Subcutaneous adipose tissue (tissue), 4 donors: ENCODE data around the gene LGALS9. TPM values are rescaled to one million over a fixed set of nuclear protein-coding genes. Genes with fewer than 3 reads are reported as not detected.

ENCODE experiments used
- total RNA-seq, 4 donors: library from RNA; depleted of rRNA; stranded (reverse); fragments of >200 nt; gene quantifications; one replicate each; pipeline ENCODE4 v1.1.0, GENCODE V29; 2016
- TF ChIP-seq, protein P1 (sequence below): fragments of 450-650 bp; IDR thresholded peaks from one replicate; pipeline ENCODE4 v1.5.1; 2016; ENCODE audit warnings: low read depth, mild to moderate bottlenecking, control low read depth, antibody characterized with exemption, moderate library complexity

The LGALS9 gene
- total RNA-seq: 100 to 1,000 TPM in 1 of 4 donors, 10 to 100 TPM in 3; 32.6 to 174 (median 57.1) TPM

- TF ChIP-seq, protein P1, sequence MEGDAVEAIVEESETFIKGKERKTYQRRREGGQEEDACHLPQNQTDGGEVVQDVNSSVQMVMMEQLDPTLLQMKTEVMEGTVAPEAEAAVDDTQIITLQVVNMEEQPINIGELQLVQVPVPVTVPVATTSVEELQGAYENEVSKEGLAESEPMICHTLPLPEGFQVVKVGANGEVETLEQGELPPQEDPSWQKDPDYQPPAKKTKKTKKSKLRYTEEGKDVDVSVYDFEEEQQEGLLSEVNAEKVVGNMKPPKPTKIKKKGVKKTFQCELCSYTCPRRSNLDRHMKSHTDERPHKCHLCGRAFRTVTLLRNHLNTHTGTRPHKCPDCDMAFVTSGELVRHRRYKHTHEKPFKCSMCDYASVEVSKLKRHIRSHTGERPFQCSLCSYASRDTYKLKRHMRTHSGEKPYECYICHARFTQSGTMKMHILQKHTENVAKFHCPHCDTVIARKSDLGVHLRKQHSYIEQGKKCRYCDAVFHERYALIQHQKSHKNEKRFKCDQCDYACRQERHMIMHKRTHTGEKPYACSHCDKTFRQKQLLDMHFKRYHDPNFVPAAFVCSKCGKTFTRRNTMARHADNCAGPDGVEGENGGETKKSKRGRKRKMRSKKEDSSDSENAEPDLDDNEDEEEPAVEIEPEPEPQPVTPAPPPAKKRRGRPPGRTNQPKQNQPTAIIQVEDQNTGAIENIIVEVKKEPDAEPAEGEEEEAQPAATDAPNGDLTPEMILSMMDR: no peak
These were observed at the start of gene LGALS9 for GRCh38 chr17:27630607-27631410. Gene LGALS9 (plus strand): TSS chr17:27631188. CDS start chr17:27631266, 78 bp downstream.

GRCh38 chr17:27582696-27583095, 48.3 kb upstream of the LGALS9 start:
- TF ChIP-seq, protein P1: no peak

DNA sequence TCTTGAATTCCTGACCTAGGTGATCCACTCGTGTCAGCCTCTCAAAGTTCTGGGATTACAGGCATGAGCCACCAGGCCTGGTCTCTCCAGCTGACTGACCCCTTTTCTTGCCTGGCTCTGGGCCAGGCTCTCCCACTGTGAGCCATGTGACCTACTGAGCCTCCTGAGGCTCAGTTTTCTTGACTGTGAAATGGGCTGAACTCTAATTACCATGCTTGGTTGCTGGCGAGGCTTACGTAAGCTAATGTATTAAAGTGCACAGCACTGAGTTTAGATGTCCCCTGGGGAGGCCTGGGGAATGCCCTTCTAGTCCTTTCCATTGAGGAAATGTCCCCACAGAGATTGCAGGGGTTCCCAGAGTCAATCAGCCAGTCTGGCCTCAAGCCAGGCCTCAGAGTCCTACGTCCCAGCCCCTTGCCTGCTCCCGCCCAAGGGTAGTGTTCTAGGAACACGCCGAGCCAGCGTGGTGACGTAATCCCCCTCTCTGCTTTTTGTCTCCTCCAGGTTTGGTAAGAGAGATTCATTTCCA, 45.8 kb upstream of the LGALS9 start:
- TF ChIP-seq, protein P1: no peak

GRCh38 chr17:27585792-27586191, 45.2 kb upstream of the LGALS9 start:
- TF ChIP-seq, protein P1: no peak

DNA sequence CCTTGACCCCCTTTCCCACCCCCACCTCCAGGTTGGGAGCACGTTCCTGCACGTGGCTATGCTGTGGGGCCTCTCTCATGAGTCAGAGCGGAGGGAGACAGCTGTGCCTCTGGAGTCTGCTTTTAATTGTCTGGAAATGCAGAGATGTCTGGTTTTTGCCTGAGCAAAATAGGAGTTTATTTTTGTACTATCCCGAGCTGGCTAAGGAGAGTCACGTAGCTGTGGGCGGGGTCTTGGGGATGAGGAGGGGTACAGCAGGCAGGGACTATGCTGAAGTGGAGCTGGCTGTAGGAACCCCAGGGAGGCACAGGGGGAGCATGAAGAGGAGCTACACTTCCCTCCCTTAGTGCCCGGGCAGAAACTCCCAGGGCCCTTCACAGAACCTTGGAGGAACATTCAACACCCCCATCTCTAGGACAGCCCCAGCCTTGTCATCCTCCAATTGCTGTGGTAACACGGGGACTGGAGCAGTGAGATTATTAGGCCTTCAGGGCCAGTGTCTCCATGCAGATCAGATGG, 44.7 kb upstream of the LGALS9 start:
- TF ChIP-seq, protein P1: no peak

DNA sequence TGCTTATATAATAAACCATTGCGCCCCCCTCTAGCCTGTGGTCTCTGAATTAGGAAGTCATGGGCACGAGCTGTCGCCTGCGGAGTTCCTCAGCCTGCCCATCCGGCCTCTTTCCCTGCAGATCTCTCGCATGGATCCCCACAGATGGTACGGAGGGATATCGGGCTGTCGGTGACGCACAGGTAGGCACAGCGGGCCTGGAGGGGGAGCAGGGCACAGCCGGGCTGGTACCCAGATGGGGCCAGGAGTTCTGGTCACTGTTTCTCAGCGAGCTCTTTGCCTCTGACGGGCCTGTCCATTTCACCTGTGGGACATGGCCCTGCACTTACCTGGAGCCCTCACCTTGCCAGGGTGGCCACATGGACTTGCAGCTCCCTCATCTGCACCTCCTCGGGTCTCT, 42.6 kb upstream of the LGALS9 start:
- TF ChIP-seq, protein P1: no peak

- TF ChIP-seq, protein P1: no peak
These were observed 40.1 kb upstream of the LGALS9 start for GRCh38 chr17:27590864-27591263.
